GM12874 (cell line): ENCODE results near the gene TMEM44.

Source experiments
- TF ChIP-seq, protein P1 (sequence below): IDR thresholded peaks from 2 replicates; pipeline ENCODE4 v1.5.1; 2011; ENCODE audit warnings: low read depth, mild to moderate bottlenecking, control low read depth, low read length, moderate library complexity; ENCODE audit not compliant: insufficient read depth

TMEM44 gene

DNA sequence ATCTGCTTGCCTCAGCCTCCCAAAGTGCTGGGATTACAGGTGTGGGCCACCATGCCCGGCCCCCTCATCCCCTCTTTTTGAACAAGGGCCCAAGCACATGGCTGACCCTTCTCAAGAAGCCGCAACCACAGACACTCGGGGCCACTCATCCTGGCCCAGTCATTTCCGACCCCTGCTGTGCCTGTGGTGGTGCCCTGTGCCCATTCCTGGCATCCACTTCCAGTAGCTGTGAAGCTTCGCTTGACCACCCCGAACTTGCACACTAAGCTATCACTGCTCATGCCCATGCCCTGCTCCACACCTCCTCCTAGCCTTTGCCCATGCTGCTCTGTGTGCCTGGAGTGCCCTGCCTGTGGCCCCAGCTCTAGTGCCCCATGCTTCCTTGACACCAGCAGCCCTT is 8.3 kb downstream of the TMEM44 start:
- TF ChIP-seq, protein P1, sequence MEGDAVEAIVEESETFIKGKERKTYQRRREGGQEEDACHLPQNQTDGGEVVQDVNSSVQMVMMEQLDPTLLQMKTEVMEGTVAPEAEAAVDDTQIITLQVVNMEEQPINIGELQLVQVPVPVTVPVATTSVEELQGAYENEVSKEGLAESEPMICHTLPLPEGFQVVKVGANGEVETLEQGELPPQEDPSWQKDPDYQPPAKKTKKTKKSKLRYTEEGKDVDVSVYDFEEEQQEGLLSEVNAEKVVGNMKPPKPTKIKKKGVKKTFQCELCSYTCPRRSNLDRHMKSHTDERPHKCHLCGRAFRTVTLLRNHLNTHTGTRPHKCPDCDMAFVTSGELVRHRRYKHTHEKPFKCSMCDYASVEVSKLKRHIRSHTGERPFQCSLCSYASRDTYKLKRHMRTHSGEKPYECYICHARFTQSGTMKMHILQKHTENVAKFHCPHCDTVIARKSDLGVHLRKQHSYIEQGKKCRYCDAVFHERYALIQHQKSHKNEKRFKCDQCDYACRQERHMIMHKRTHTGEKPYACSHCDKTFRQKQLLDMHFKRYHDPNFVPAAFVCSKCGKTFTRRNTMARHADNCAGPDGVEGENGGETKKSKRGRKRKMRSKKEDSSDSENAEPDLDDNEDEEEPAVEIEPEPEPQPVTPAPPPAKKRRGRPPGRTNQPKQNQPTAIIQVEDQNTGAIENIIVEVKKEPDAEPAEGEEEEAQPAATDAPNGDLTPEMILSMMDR, result no peak

DNA sequence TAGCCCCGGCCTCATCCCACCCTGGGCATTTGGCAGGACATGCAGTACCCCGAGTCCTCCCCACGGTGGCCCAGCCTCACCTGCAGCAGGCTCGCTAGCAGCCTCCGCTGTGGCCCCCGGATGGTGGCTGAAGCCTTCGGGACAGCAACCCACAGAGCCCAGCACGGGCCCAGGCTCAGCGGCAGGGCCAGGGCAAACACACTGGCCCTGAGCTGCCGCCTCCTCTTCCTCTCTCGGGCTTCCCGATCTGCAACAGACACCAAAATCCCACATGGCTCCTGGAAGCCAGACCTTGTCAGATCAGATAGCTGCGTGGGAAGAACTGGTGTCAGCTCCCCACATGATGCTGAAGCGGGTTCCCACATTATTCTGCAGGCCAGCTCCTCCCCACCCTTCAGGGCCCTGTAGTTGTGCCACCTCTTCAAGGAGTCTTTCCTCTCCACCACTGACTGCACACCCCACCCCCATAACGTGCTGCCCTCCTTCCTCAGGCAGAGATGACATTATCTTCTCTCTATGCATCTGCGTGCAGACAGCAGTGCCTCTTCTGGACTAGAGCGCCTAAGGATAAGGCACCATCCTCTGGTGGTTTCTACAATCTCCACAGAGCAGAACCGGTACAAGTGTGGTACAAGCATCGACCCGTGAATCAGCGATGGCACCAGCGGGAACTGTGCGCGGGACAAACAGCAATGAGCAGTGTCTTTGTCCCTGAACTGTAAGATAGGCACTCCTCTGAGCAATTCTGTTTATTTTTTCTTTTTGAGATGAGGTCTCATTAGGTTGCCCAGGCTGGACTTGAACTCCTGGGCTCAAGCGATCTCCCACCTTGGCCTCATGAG is 9.5 kb downstream of the TMEM44 start:
- TF ChIP-seq, protein P1, result no peak

DNA sequence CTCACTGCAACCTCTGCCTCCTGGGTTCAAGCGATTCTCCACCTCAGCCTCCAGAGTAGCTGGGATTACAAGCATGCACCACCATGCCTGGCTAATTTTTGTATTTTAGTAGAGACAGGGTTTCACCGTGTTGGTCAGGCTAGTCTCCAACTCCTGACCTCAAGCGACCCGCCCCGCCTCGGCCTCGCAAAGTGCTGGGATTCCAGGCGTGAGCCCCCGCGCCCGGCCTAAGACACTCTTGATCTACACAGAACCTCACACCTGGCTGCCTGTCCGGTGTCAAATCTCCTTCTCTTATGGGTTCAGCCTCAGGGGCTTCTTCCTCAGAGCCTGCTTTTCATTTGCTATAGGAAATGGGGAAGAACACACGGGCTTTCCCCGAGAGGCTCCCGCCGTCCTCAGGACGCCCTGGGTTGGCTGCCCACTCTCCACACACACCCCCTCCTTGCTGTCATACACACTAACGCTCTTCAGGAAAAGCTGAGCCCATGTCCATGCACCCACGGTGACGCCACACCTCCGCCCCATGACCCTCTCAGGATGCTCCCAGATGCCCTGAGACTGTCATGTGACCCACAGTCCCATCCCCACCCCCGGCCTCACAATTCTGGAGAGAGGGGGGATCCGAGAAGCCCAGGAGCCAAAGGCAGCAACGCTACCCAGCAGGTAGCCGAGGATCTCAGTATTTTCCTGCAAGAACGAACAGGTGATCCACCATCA is 10.4 kb downstream of the TMEM44 start:
- TF ChIP-seq, protein P1, result no peak

DNA sequence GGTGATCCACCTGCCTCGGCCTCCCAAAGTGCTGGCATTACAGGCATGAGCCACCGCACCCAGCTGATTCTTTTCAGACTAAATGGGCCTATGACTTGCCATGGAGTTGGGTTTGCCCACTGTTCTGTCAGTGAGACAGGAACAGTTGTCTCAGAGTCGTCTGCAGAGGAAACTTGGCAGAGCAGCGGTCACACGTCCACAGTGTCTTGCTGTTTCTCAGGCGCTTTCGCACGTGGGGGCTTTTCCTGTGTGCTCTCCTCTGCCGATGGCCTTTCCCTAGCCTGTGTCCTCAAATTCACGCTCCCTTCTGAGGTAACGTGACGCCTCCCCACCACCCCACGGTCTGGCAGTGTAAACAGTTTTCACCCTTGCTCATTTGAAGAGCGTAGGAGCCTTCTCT is 11.3 kb downstream of the TMEM44 start:
- TF ChIP-seq, protein P1, result no peak

DNA sequence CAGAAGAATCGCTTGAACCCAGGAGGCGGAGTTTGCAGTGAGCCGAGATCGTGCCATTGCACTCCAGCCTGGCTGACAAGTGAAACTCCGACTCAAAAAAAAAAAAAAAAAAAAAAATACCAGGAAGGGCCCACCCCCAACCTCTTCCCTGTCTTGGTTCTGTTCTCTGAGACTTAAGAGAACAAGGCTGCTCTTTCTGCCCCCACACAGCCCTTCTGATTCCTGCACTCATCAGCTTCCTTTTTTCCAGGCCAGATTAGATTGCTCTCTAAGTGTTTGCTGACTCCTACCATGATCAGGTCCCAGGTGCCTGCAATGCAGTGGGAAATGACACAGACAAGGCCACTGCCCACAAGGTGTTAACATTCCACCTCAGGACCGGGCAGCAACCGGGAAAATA is 13.0 kb downstream of the TMEM44 start:
- TF ChIP-seq, protein P1, result no peak

DNA sequence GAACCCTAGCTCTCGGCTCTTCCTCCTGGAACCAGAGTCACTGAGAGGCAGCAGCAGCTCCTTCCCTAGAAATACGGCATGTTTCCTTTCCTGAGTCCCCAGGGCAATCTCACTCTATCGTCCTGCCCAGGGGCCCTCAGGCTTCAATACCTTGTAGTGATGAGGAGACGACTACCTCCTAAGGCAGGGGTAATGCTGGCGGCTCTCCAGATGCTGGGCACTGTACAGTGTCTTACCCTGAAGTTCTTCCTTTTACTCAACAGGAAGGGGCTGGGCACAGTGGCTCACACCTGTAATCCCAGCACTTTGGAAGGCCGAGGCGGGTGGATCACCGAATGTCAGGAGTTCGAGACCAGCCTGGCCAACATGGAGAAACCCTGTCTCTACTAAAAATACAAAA is 13.5 kb downstream of the TMEM44 start:
- TF ChIP-seq, protein P1, result no peak

DNA sequence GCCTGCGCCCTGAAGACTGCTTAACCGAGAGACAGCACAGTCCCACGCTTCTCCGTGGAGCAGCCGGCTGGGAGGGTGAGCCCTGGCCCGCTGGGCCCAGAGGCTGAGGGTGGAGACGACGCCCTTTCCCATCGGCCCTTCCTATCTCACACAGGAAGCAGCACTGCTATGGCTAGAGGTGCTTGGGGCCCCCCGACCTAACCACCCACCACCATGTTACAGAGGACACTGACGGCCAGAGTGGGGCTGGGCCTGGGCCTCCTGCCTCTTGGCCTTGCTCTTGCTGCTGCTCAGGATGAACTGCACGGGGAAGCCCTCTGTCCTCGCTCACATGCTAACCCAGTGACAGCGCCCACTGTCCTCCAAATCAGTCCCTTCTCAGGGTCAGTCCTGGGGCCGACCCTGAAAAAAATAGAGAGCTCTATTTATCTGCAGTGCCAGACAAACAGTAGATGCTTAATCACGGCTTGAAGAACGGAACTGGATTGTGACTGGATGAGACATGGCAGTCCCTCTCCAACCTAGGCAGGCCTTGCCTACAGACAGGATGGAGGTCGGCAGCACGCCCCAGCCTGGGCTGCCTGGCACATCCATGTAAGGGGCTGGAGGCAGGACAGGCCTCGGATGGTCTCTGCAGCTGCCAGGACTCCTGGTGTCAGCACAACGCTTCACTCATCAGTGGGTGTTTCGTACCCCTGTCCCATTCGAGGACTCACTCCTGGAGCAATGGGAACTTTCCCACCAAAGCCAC is 14.2 kb downstream of the TMEM44 start:
- TF ChIP-seq, protein P1, result no peak
